NCI-H187 treated with DMSO at 0.1 percent for 48 hours (cell line): ENCODE data around the gene SLC36A3.
"Not testable (repeated sequence)": the region's sequence is repeated elsewhere in the genome, so short reads cannot be mapped to it uniquely, and the experiment has no call there.

ENCODE experiments used
- DNase-seq: peaks from one replicate; lab custom pipeline; 2025; lab: John Stamatoyannopoulos, UW

SLC36A3 gene

DNA sequence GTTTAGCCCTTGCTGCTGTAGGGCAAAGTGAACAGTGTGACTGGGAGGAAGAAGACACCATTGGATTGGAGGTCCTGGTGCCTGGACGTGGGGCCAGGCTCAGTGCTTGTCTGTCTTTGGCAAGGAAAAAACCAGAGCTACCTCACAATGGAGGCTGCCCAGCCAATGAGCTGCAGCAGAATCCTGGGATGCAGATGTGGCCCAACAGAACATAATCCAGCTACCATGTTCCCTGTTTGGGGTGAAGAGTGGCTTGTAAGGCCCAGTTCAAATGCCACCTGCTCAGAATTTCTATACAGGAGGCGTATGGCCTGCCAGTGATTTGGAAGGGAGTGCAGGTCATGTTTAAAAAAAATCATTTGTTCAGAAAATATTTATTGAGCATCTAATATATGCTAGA lies at the start of gene SLC36A3:
TSS of gene SLC36A3 (minus strand) at position 101 of the 400 bp plus-strand sequence. CDS start 412 bp downstream, outside the sequence.
- no peak for DNase-seq

- no peak for DNase-seq
Observed at GRCh38 chr5:151351671-151352070, 48.1 kb upstream of the SLC36A3 start.

- no peak for DNase-seq
Observed at GRCh38 chr5:151348789-151349188, 45.2 kb upstream of the SLC36A3 start.

GRCh38 chr5:151347369-151347768 lies 43.8 kb upstream of the SLC36A3 start, which contains the start of gene SLC36A2:
Gene SLC36A2 (minus strand): TSS chr5:151347559. CDS start chr5:151347460, 99 bp downstream.
- DNase-seq: no peak

DNA sequence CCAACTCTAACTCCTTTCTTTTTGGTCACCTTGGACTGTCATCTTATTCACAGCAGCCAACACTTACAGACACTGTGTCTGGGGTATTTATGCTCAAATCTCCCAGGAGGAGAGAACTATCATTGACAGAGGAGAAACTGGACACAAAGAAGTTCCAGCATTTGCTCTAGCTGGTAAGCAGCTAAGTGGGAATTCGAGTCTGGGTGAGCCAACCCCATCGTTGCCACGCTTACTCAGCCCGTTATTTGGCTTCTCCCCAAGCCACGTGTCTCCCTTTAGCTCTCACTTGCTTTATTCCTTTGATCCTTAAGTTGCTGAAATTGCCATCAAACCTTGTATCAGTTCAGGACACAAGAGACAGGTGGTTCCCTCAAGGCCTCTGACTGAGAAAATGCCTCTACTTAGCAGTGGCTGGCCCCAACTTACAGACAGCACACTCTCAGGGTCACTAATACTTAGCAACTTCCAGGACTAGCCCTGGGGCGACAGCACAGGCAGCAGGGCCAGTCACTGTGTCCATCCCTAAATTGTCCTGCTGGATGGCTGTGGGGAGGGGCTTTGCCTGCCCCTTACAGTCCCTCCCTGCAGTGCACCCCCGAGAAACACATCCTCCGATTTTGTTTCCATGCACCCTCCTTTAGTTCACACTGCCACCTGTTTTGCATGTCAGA lies 42.4 kb upstream of the SLC36A3 start:
- DNase-seq: no peak

GRCh38 chr5:151345187-151345807 lies 41.7 kb upstream of the SLC36A3 start:
- no peak for DNase-seq

- no peak for DNase-seq
Observed at GRCh38 chr5:151344088-151344487, 40.5 kb upstream of the SLC36A3 start.

DNA sequence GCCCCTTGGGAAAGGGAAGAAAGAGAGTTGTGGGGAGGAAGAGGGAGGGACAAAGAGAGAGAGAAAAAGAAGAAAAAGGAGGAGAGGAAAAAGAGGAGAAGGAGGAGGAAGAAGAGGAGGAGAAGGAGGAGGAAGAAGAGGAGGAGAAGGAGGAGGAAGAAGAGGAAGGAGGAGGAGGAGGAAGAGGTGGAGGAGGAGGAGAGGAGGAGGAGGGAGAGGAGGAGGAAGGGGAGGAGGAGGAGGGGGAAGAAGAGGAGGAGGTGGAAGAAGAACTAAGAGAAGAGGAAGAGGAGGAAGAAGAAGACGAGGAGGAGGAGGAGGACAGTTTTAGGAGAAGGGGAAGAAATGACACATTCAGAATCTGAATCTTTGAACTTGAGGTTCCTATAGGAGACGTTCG lies 36.4 kb upstream of the SLC36A3 start:
- DNase-seq: no peak

GRCh38 chr5:151338734-151339133 lies 35.2 kb upstream of the SLC36A3 start:
- DNase-seq: no peak

GRCh38 chr5:151332857-151333256 lies 29.3 kb upstream of the SLC36A3 start:
- DNase-seq: no peak

DNA sequence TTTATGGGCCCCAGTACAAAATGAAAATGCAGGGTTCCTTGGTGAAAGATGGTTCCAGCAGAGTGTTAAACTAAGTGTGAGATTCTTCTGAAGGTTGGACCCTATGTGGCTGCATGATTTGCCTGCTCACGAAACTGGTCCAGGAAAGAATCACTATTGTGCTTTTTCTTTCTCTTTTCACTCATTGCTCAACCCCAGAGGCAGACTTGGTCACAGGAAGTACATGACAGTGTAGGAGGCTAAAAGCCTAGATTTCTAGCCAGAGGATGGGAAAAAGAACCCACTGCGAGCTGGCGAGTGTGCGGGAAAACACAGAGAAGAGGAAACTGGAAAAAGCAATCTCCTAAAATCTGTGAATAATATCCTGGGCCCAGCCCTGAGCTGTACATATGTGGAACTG lies 25.2 kb upstream of the SLC36A3 start:
- no peak for DNase-seq

GRCh38 chr5:151327585-151327984 lies 24.0 kb upstream of the SLC36A3 start:
- no peak for DNase-seq

- no peak for DNase-seq
Observed at GRCh38 chr5:151326266-151326665, 22.7 kb upstream of the SLC36A3 start.

GRCh38 chr5:151320481-151320880 lies 16.9 kb upstream of the SLC36A3 start:
- DNase-seq: no peak

- peak; percentile 5 for DNase-seq
Observed at GRCh38 chr5:151318850-151319732, 15.5 kb upstream of the SLC36A3 start.

DNA sequence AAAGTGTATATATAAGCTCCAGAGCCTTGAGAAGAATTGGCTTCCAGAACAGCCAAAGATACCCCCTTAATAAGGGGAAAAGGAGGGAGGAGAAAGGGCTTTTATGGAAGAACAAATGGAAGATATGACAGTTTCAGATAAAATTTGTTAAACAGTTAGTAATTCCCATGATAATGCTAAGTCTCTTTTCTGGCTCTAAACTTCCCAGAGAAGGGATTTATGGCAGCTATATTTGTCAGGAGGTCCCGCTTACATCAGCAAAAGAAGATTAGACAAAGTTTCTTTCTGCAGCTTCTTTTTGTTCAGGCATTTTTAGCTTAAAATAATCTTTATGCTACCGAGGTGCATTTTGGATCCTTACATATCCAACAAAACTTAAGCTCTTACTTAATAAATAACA lies 14.3 kb upstream of the SLC36A3 start:
- DNase-seq: no peak

GRCh38 chr5:151315998-151316597 lies 12.5 kb upstream of the SLC36A3 start:
- DNase-seq: no peak

DNA sequence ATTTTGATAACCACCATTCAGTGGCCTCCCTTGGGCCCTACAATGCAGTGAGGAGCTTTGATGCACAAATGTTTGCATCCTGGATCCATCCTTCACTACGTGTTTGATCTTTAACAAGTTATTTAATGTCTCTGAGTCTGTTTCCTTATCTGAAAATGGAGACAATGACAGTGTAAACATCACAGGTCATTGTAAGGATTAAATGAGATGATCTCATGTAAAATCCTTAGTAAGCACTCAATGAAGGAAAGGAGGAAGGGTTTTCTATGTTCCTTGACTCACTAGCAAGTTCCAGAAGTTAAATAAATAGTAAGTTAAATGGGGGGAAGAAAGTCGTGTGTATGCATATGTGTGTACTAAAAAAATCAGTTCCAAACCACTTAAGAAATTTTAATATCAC lies 9.8 kb upstream of the SLC36A3 start:
- no peak for DNase-seq

GRCh38 chr5:151312756-151313324 lies 9.3 kb upstream of the SLC36A3 start:
- no peak for DNase-seq

GRCh38 chr5:151310932-151311331 lies 7.4 kb upstream of the SLC36A3 start:
- no peak for DNase-seq

DNA sequence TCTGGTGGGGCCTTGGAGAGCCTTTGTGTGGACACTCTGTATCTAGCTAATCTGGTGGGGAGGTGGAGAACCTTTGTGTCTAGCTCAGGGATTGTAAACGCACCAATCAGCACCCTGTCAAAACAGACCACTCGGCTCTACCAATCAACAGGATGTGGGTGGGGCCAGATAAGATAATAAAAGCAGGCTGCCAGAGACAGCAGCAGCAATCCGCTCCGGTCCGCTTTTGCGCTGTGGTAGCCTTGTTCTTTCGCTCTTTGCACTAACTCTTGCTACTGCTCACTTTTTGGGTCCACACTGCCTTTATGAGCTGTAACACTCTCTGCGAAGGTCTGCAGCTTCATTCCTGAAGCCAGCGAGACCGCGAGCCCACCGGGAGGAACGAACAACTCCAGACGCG lies 6.3 kb upstream of the SLC36A3 start:
- not testable (repeated sequence) for DNase-seq

GRCh38 chr5:151309266-151309665 lies 5.7 kb upstream of the SLC36A3 start:
- DNase-seq: not testable (repeated sequence)
